BJ (cell line): ENCODE results near the gene MET. TPM values are rescaled to one million over a fixed set of nuclear protein-coding genes. Genes with fewer than 3 reads are reported as not detected.

Experiments
- CTCF ChIA-PET: fragments of 350-600 bp; formaldehyde crosslinking; extraction: SDS; loops from one replicate; lab custom pipeline; 2021; ENCODE audit warnings: antibody characterized with exemption, inconsistent platforms; lab: Yijun Ruan, JAX
- POLR2A ChIA-PET: fragments of 300-600 bp; sonication (Branson Sonifier 250); formaldehyde crosslinking; extraction: SDS; loops from one replicate; lab custom pipeline; 2021; ENCODE audit warnings: antibody characterized with exemption; lab: Charles Lee
- DNase-seq: peaks from one replicate; pipeline ENCODE4 v3.0.0-alpha.2; 2011; ENCODE audit warnings: low read depth
- H3K27me3 ChIP-seq: 2 replicates; pipeline ENCODE4 v1.6.0; 2011; ENCODE audit warnings: low read length; ENCODE audit not compliant: control insufficient read depth, insufficient read depth
- H3K36me3 ChIP-seq: 2 replicates; pipeline ENCODE4 v1.5.1; 2011; ENCODE audit warnings: low read length; ENCODE audit not compliant: control insufficient read depth, insufficient read depth
- H3K4me3 ChIP-seq: 2 replicates; pipeline ENCODE4 v1.5.1; 2011; ENCODE audit warnings: low read depth, mild to moderate bottlenecking, control low read depth, low read length
- polyA plus RNA-seq: library from polyadenylated mRNA; depleted of rRNA; stranded (reverse); fragments of >200 nt; gene quantifications from 2 replicates; pipeline ENCODE4 v1.2.3, GENCODE V29; 2011
- TF ChIP-seq, protein P1 (sequence below): IDR thresholded peaks from 2 replicates; pipeline ENCODE4 v1.5.1; 2011; ENCODE audit warnings: low read depth, mild to moderate bottlenecking, control low read depth, inconsistent platforms, low read length, moderate library complexity; ENCODE audit not compliant: insufficient read depth

The MET gene
- polyA plus RNA-seq, 1 experiment = 68.3 TPM

DNA sequence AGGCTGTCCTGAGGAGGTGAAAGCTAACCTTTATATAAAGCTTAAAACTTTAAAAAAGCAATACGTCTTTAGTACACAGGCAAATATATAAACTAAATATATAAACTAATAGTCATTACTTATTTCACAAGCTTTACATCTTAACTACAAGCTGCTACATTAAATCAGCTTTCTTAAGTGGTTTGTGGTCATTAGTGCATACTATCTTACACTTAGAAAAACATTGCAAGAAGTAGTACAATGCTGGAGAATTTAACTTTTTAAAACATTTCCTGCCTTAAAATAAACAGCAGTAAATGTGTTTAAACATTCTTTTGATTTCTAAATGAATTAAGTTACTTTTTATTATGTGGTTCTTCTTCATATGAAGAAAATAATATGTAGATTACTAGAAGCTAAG is 36.3 kb downstream of the MET start:
- Histone ChIP-seq H3K36me3 (no peaks in the 10 kb centered on the region), H3K4me3 (no peak overlapping the region), H3K27me3 (no peaks in the 10 kb centered on the region)
- ChIA-PET POLR2A (interaction anchor here (1.0 kb wide), 1 partner anchor 8 kb away, joined by 4 read pairs; no protein-coding TSS in a partner anchor), CTCF (interaction anchor here (0.8 to 1.4 kb wide), 3 partner anchors 37 to 117 kb away, joined by 3 to 5 read pairs (median 4); partner anchors contain the start of gene MET)
- no peak for DNase-seq
- TF ChIP-seq, protein P1, sequence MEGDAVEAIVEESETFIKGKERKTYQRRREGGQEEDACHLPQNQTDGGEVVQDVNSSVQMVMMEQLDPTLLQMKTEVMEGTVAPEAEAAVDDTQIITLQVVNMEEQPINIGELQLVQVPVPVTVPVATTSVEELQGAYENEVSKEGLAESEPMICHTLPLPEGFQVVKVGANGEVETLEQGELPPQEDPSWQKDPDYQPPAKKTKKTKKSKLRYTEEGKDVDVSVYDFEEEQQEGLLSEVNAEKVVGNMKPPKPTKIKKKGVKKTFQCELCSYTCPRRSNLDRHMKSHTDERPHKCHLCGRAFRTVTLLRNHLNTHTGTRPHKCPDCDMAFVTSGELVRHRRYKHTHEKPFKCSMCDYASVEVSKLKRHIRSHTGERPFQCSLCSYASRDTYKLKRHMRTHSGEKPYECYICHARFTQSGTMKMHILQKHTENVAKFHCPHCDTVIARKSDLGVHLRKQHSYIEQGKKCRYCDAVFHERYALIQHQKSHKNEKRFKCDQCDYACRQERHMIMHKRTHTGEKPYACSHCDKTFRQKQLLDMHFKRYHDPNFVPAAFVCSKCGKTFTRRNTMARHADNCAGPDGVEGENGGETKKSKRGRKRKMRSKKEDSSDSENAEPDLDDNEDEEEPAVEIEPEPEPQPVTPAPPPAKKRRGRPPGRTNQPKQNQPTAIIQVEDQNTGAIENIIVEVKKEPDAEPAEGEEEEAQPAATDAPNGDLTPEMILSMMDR = no peak

DNA sequence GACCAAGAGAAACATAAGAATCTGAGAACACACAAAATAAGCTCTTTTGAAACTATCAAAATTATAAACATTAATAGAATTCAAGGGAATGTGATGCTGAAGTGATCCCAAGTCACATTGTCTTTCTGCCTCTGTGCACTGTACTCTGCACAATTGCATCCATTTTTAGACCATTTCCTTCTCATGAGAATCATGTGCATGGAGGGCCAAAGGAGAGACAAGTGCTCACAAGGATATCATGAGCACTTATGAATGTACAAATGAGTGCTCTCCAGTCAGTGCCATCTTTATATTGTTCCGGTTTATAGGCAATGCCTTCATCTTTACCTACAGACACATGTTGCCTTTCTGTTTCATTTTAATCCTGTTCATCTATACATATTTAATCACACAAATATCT is 36.9 kb downstream of the MET start:
- DNase-seq = no peak
- Histone ChIP-seq H3K36me3 (no peaks in the 10 kb centered on the region), H3K27me3 (no peaks in the 10 kb centered on the region), H3K4me3 (no peak overlapping the region)
- TF ChIP-seq, protein P1 = no peak
- CTCF ChIA-PET = interaction anchor here (0.8 to 1.4 kb wide), 2 partner anchors 69 to 118 kb away, joined by 3 to 4 read pairs; no protein-coding TSS in a partner anchor
- POLR2A ChIA-PET = interaction anchor here (1.0 kb wide), 1 partner anchor 8 kb away, joined by 4 read pairs; no protein-coding TSS in a partner anchor

DNA sequence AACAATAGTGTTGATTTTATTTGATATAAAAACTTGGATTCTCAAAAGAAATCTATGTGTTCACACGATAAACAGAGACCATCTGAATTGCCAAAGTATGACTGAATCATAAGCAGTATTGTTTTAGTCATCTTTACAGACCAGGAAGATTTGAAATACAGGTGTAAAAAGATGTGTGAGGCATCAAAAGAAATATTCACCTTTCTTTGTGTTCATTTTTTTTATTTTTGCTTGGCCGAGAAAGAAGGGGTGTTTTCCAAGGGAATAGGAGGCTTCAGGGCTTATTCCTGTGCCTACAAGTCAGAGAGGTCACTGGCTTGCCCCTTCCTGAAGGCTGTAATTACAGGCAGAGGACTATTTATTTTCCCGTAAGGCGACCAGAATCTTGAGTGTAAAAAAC is 37.3 kb downstream of the MET start:
- H3K27me3 ChIP-seq = no peaks in the 10 kb centered on the region
- POLR2A ChIA-PET = no interaction called here
- H3K4me3 ChIP-seq = no peak overlapping the region
- no peaks in the 10 kb centered on the region for H3K36me3 ChIP-seq
- TF ChIP-seq, protein P1 = no peak
- CTCF ChIA-PET = no interaction called here
- no peak for DNase-seq

DNA sequence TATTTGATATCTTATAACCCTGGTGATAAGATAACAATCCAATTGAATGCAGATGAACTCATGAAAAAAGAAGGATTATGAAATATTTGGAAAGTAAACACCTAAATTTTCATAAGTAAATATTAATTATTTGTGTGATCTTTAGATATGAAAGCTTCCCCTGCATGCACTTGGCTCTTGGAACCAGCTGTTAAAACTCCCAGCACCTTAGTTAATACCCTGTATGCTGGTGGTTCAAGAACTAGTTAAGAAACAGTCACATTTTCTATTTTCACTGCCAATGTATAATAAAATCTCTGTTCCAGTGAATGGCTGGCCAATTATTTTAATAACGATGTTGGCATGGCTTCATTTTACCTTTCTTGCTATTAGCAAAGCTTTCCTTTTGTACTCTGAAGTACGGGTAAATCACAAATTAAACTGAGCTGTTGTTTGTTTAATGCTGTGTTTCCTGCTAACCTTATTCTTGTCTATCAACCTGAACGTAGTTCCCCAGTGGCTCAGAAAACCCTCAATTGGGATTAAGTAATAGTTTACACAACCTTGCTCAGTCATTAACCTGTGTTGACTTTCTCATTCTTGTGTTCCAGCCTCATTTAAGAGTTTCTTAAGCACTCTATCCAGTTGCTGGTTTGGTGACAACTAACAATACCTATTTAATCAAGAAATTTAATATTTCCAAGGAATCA is 38.9 kb downstream of the MET start:
- Histone ChIP-seq H3K27me3 (no peaks in the 10 kb centered on the region), H3K4me3 (no peak overlapping the region), H3K36me3 (no peaks in the 10 kb centered on the region)
- POLR2A ChIA-PET = no interaction called here
- CTCF ChIA-PET = interaction anchor here (0.5 to 1.3 kb wide), 3 partner anchors 10 to 36 kb away, joined by 3 read pairs; no protein-coding TSS in a partner anchor
- DNase-seq = no peak
- TF ChIP-seq, protein P1 = no peak

DNA sequence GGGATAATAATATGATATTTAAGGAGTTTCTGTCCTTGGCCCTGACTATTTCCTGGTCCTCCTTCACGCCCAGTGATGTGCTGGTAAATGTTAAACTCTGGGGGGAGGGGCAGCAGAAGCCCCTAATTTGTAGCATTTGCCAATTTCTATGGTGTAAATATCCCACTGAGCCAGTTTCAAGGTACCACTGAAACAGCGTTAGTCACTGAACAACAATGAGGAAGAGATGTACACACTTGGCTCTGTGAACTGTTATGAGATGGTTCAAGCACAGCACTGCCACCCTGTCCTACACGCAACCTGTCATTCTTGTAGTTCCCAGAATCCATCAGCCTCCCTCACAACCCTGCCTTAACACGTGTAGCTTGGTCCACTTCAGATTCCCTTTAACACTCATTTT is 39.8 kb downstream of the MET start:
- TF ChIP-seq, protein P1 = no peak
- ChIA-PET POLR2A (no interaction called here), CTCF (interaction anchor here (1.3 kb wide), 1 partner anchor 11 kb away, joined by 3 read pairs; no protein-coding TSS in a partner anchor)
- Histone ChIP-seq H3K4me3 (no peak overlapping the region), H3K27me3 (no peaks in the 10 kb centered on the region), H3K36me3 (no peaks in the 10 kb centered on the region)
- no peak for DNase-seq
